GM12892 (cell line): ENCODE data around the gene MPG.

Experiments
- POLR2A ChIP-seq: IDR thresholded peaks from 2 replicates; pipeline ENCODE4 v1.6.1; 2011; ENCODE audit warnings: low read depth, low read length, control low read depth
- TAF1 ChIP-seq: IDR thresholded peaks from 2 replicates; pipeline ENCODE4 v1.6.1; 2011; ENCODE audit warnings: low read depth, mild to moderate bottlenecking, control low read depth, low read length, borderline replicate concordance

DNA sequence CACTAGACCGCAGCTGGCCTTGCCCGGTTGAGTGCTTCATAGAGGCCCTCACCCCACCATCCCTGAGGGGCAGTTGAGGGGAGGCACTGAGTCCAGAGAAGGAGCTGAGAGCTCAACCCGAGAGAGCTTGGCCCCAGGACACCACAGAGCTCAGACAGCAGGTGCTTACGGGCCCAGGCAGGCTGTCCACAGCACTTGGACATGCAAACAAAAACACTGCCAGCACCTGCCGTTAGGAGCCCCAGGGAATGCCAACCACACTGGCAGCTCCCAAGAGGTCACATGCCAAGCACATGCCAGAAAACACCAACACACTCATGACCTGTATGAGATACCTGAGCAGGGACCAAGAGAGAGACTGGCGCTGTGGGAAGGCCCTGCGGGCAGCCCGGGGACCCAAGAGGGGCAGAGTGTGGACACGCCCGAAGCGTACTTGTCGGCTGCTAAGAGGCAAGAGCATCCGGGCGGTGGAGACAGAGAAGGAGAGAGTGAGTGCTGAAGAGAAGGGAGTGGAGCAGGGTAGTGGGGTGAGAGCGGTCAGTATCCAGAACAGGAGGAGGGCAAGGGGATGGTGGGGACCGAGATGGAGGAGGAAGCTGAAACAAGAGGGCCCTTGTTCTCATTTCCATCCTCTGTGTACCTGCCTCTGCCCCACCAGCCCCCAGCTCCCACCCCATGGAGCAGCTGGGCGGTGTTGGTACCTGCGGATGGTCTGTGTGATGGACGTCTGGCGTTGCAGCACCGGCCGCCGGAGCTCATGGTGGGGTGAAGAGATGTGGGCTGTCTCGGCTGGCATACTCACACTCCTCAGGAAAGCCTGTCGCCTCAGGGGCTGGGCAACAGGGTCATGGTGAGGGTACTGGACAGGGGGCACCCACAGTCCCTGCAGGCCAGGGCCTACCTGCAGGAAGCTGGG lies 13.8 kb upstream of the MPG start:
- TF ChIP-seq POLR2A (no peak), TAF1 (no peak)
